Kidney (tissue), 14 donors: ENCODE data around the gene WBP11. TPM values are rescaled to one million over a fixed set of nuclear protein-coding genes. Genes with fewer than 3 reads are reported as not detected.

Experiments
- DNase-seq, 5 donors: peaks; one replicate each; pipeline ENCODE4 v3.0.0-alpha.2; 2013 to 2020
- FAIRE-seq: peaks from 2 replicates; lab custom pipeline; 2012; peaks lifted over from hg19 to GRCh38; lab: Jason Lieb, UNC
- H3K27ac ChIP-seq, 2 donors: one replicate each; pipeline ENCODE4 v1.7.0; 2013; ENCODE audit warnings: low read depth in 2 of 2, low read length in 2 of 2, inconsistent platforms in 1 of 2
- H3K27me3 ChIP-seq: one replicate; pipeline ENCODE4 v1.7.1; 2013; ENCODE audit warnings: low read length, inconsistent platforms; ENCODE audit not compliant: control insufficient read depth, insufficient read depth
- H3K36me3 ChIP-seq, 3 donors: one replicate each; pipeline versions ENCODE4 v1.7.0 to v1.7.1; 2013; ENCODE audit warnings: low read length in 3 of 3, control low read depth in 1 of 3, inconsistent platforms in 1 of 3; ENCODE audit not compliant: insufficient read depth in 3 of 3, control insufficient read depth in 2 of 3
- H3K4me1 ChIP-seq, 3 donors: one replicate each; pipeline versions ENCODE4 v1.7.0 to v1.7.1; 2013; ENCODE audit warnings: low read length in 3 of 3, inconsistent platforms in 1 of 3, low read depth in 1 of 3; ENCODE audit not compliant: control insufficient read depth in 2 of 3, insufficient read depth in 2 of 3
- H3K4me3 ChIP-seq, 3 donors: one replicate each; pipeline versions ENCODE4 v1.7.0 to v1.8.1; 2013; ENCODE audit warnings: low read length in 3 of 3, control low read depth in 1 of 3, inconsistent platforms in 1 of 3
- H3K9ac ChIP-seq, 3 donors: one replicate each; pipeline versions ENCODE4 v1.7.0 to v1.7.1; 2013; ENCODE audit warnings: low read length in 3 of 3, control low read depth in 1 of 3, inconsistent platforms in 1 of 3
- H3K9me3 ChIP-seq, 3 donors: one replicate each; pipeline versions ENCODE4 v1.7.0 to v1.7.1; 2013; ENCODE audit warnings: low read length in 3 of 3, control low read depth in 1 of 3, inconsistent platforms in 1 of 3; ENCODE audit not compliant: control insufficient read depth in 2 of 3, insufficient read depth in 1 of 3
- CTCF ChIP-seq: IDR thresholded peaks from 3 replicates; pipeline ENCODE4 v1.5.1; 2012; ENCODE audit warnings: mild to moderate bottlenecking, moderate library complexity, borderline replicate concordance; ENCODE audit not compliant: insufficient read depth; ENCODE audit errors: extremely low read depth
- intact Hi-C: fragments of 100-400 bp; cut with DNase I; formaldehyde crosslinking; loops from one replicate; pipeline ENCODE4 v1.11.1; 2022
- polyA plus RNA-seq: library from polyadenylated mRNA; stranded (reverse); fragments of 350-450 nt; fragmentation: Illumina TruSeq; extraction: RNeasy Lipid Tissue Mini Kit (QIAGEN cat#74804); gene quantifications from one replicate; pipeline ENCODE4 v1.2.3, GENCODE V29; 2014; ENCODE audit warnings: low read depth, low replicate concordance; ENCODE audit not compliant: insufficient read depth
- total RNA-seq: library from RNA; stranded (reverse); fragmentation: NEBNext Ultra II Directional; extraction: Animal tissue kit (Norgen Biotek cat#: 25700); gene quantifications from one replicate; pipeline ENCODE4 v1.2.1, GENCODE V29; 2021
- donor health status: control.
- donor health status: control.
- donor health status: control.
- donor health status: control.
- donor health status: control.
- donor health status: DM: yes; HTN: yes; CAD: no.
- donor health status: Normal renal cell carcinoma (clear cell type).

The WBP11 gene
- total and polyA plus RNA-seq, 2 donors from 2014 or later = 17.6 to 55.5 TPM

GRCh38 chr12:14810167-14810952 is 7.1 kb upstream of the WBP11 start:
- no peak for TF ChIP-seq CTCF
- H3K4me3 ChIP-seq = no peak overlapping the region
- H3K4me1 ChIP-seq = peaks cover 0 to 3% (median 0%) of the 10 kb centered on the region in 3 donors
- H3K9me3 ChIP-seq = no peaks in the 10 kb centered on the region
- H3K27me3 ChIP-seq = no peaks in the 10 kb centered on the region
- no peak overlapping the region for H3K9ac ChIP-seq
- DNase-seq (no peak), FAIRE-seq (no peak)
- intact Hi-C loops = no loop called here
- no peaks in the 10 kb centered on the region for H3K36me3 ChIP-seq
- no peak overlapping the region for H3K27ac ChIP-seq

GRCh38 chr12:14803830-14804160 is 517 bp upstream of the WBP11 start:
- DNase-seq (no peak), FAIRE-seq (no peak)
- Histone ChIP-seq H3K9ac (peak overlapping the region; percentile 75 to 99 (median 96)), H3K4me1 (peaks cover 2 to 4% (median 3%) of the 10 kb centered on the region in 3 donors), H3K4me3 (peak overlapping the region; percentile 96 to 99 (median 97)), H3K9me3 (no peaks in the 10 kb centered on the region), H3K36me3 (peaks cover 0 to 8% (median 2%) of the 10 kb centered on the region in 3 donors), H3K27ac (peak overlapping the region; percentile 68 to 79), H3K27me3 (no peaks in the 10 kb centered on the region)
- TF ChIP-seq CTCF = no peak
- intact Hi-C loops = no loop called here

GRCh38 chr12:14802721-14803010 is 612 bp downstream of the WBP11 start:
- Histone ChIP-seq H3K4me1 (peaks cover 2 to 4% (median 3%) of the 10 kb centered on the region in 3 donors), H3K36me3 (peaks cover 1 to 15% (median 4%) of the 10 kb centered on the region in 3 donors), H3K4me3 (peak overlapping the region; percentile 96 to 99 (median 97)), H3K27me3 (no peaks in the 10 kb centered on the region), H3K27ac (peak overlapping the region; percentile 85 to 96), H3K9ac (peak overlapping the region; percentile 98 to 99 (median 99)), H3K9me3 (no peaks in the 10 kb centered on the region)
- no peak for FAIRE-seq
- peak in 1 of 5 donors; percentile 89 for DNase-seq
- intact Hi-C loops = no loop called here
- no peak for TF ChIP-seq CTCF
